ENCODE data around the gene SNAP47.

DNA sequence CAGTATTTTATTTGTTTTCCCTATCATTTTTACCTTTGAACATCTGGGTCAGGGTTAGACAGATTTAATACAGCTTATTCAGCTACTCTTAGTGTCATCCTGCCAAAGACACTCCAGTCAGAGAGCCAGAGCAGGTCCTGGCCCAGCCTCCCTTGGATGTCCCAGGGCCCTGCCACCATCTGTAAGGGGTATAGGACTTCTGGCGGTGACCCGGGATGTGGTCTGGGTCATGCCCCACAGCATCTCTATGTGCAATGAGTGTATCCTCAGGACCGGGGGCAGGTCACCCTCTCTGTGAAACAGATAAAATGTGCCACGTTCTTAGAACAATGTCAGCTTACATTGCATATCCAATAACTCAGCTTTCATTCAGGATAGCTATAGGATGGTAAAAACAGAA is 42.4 kb downstream of the SNAP47 start:
- TF ChIP-seq GATA2 (IDR thresholded peaks at IDR 0.05; ENCODE audit: low read depth, low read length) (no peak), GATA3 (IDR thresholded peaks at IDR 0.05; ENCODE audit: low read depth, low read length) (no peak)

Measured in SH-SY5Y (cell line).